H9 (cell line): ENCODE measurements around the gene KCNA2. TPM values are rescaled to one million over a fixed set of nuclear protein-coding genes. Genes with fewer than 3 reads are reported as not detected.

Source experiments
- DNase-seq: peaks from one replicate; pipeline ENCODE4 v3.0.0-alpha.2; 2017
- H2AFZ ChIP-seq: one replicate; pipeline ENCODE4 v1.6.1; 2013; ENCODE audit warnings: mild to moderate bottlenecking, low read length, control low read depth, moderate library complexity
- H2AK5ac ChIP-seq: 2 replicates; pipeline ENCODE4 v1.6.1; 2013; ENCODE audit warnings: low read length, control low read depth, mixed read lengths; ENCODE audit not compliant: insufficient read length
- H2BK120ac ChIP-seq: one replicate; pipeline ENCODE4 v1.6.1; 2013; ENCODE audit warnings: low read depth, mild to moderate bottlenecking, low read length, control low read depth, inconsistent platforms; ENCODE audit not compliant: poor library complexity, severe bottlenecking
- H2BK12ac ChIP-seq: 2 replicates; pipeline ENCODE4 v1.6.1; 2013; ENCODE audit warnings: low read length, control low read depth, mixed read lengths, low read depth; ENCODE audit not compliant: insufficient read length
- H2BK15ac ChIP-seq: 2 replicates; pipeline ENCODE4 v1.6.1; 2013; ENCODE audit warnings: low read depth, low read length, control low read depth
- H2BK20ac ChIP-seq: one replicate; pipeline ENCODE4 v1.6.1; 2013; ENCODE audit warnings: low read depth, mild to moderate bottlenecking, low read length, control low read depth, inconsistent platforms; ENCODE audit not compliant: poor library complexity, severe bottlenecking
- H2BK5ac ChIP-seq: 2 replicates; pipeline ENCODE4 v1.6.1; 2013; ENCODE audit warnings: low read length, control low read depth, mixed read lengths; ENCODE audit not compliant: insufficient read length
- H3K14ac ChIP-seq: 2 replicates; pipeline ENCODE4 v1.6.1; 2013; ENCODE audit warnings: low read length, control low read depth; ENCODE audit not compliant: insufficient read depth
- H3K18ac ChIP-seq: 2 replicates; pipeline ENCODE4 v1.6.1; 2013; ENCODE audit warnings: low read depth, mild to moderate bottlenecking, mixed read lengths, low read length, control low read depth; ENCODE audit not compliant: insufficient read length
- H3K23ac ChIP-seq: 2 replicates; pipeline ENCODE4 v1.6.1; 2013; ENCODE audit warnings: low read length, control low read depth, mixed read lengths, low read depth; ENCODE audit not compliant: insufficient read length
- H3K23me2 ChIP-seq: 2 replicates; pipeline ENCODE4 v1.6.1; 2013; ENCODE audit warnings: low read depth, mild to moderate bottlenecking, mixed read lengths, low read length, control low read depth; ENCODE audit not compliant: insufficient read length, poor library complexity, severe bottlenecking
- H3K27ac ChIP-seq: 2 replicates; pipeline ENCODE4 v1.5.1; 2013; ENCODE audit warnings: low read length, control low read depth, mixed read lengths, low read depth; ENCODE audit not compliant: insufficient read length
- H3K27me3 ChIP-seq: 2 replicates; pipeline ENCODE4 v1.6.1; 2013; ENCODE audit warnings: low read length, control low read depth, inconsistent platforms; ENCODE audit not compliant: insufficient read depth
- H3K4ac ChIP-seq: 2 replicates; pipeline ENCODE4 v1.6.1; 2013; ENCODE audit warnings: low read depth, mild to moderate bottlenecking, control low read depth, inconsistent platforms, low read length, moderate library complexity
- H3K4me1 ChIP-seq: 2 replicates; pipeline ENCODE4 v1.6.1; 2013; ENCODE audit warnings: low read length, control low read depth, inconsistent platforms; ENCODE audit not compliant: insufficient read depth
- H3K4me2 ChIP-seq: 2 replicates; pipeline ENCODE4 v1.6.1; 2013; ENCODE audit warnings: low read length, control low read depth, mixed read lengths; ENCODE audit not compliant: insufficient read length, insufficient read depth
- H3K56ac ChIP-seq: 2 replicates; pipeline ENCODE4 v1.6.1; 2013; ENCODE audit warnings: low read depth, mild to moderate bottlenecking, mixed read lengths, low read length, control low read depth; ENCODE audit not compliant: insufficient read length
- H3K79me1 ChIP-seq: 2 replicates; pipeline ENCODE4 v1.6.1; 2013; ENCODE audit warnings: low read depth, mild to moderate bottlenecking, moderate library complexity, low read length, control low read depth, inconsistent platforms; ENCODE audit not compliant: insufficient read depth, poor library complexity, severe bottlenecking
- H3K79me2 ChIP-seq: 2 replicates; pipeline ENCODE4 v1.6.1; 2013; ENCODE audit warnings: low read length, control low read depth, inconsistent platforms; ENCODE audit not compliant: insufficient read depth
- H3K9ac ChIP-seq: 2 replicates; pipeline ENCODE4 v1.6.1; 2013; ENCODE audit warnings: low read length, control low read depth, mixed read lengths; ENCODE audit not compliant: insufficient read length; ENCODE audit errors: extremely low read depth
- H3K9me3 ChIP-seq: one replicate; pipeline ENCODE4 v1.6.1; 2013; ENCODE audit warnings: low read depth, low read length, inconsistent platforms; ENCODE audit not compliant: control insufficient read depth
- H3T11ph ChIP-seq: one replicate; pipeline ENCODE4 v1.6.1; 2013; ENCODE audit warnings: mild to moderate bottlenecking, low read length, control low read depth, inconsistent platforms
- H4K20me1 ChIP-seq: one replicate; pipeline ENCODE4 v1.6.1; 2013; ENCODE audit not compliant: control insufficient read depth, insufficient read length, insufficient read depth
- H4K5ac ChIP-seq: 2 replicates; pipeline ENCODE4 v1.6.1; 2013; ENCODE audit warnings: low read depth, mild to moderate bottlenecking, mixed read lengths, low read length, control low read depth; ENCODE audit not compliant: insufficient read length
- H4K8ac ChIP-seq: replicated peaks from 2 replicates; pipeline ENCODE4 v1.6.1; 2013; ENCODE audit warnings: low read length, control low read depth, mixed read lengths, low read depth; ENCODE audit not compliant: insufficient read length
- H4K91ac ChIP-seq: 2 replicates; pipeline ENCODE4 v1.6.1; 2013; ENCODE audit warnings: low read depth, mild to moderate bottlenecking, moderate library complexity, mixed read lengths, low read length, control low read depth; ENCODE audit not compliant: insufficient read length
- H3K27ac Mint-ChIP-seq, 3 experiments: 2 replicates in 2 of 3; 3 replicates in 1 of 3; pipeline ENCODE4 v1.8.0; 2020 to 2021; ENCODE audit warnings: mixed read lengths in 3 of 3, mild to moderate bottlenecking in 1 of 3, moderate library complexity in 1 of 3
- H3K27me3 Mint-ChIP-seq: 2 replicates; pipeline ENCODE4 v1.8.0; 2021; ENCODE audit warnings: low read depth, mild to moderate bottlenecking, moderate library complexity, mixed read lengths
- H3K36me3 Mint-ChIP-seq, 3 experiments: 2 replicates in 2 of 3; 3 replicates in 1 of 3; pipeline ENCODE4 v1.8.0; 2020 to 2021; ENCODE audit warnings: low read depth in 3 of 3, mixed read lengths in 3 of 3; ENCODE audit not compliant: insufficient read depth in 1 of 3
- H3K4me1 Mint-ChIP-seq, 2 experiments: 2 replicates each; pipeline ENCODE4 v1.8.0; 2020; ENCODE audit warnings: mixed read lengths in 2 of 2
- H3K4me3 Mint-ChIP-seq, 2 experiments: 2 replicates in 1 of 2; 3 replicates in 1 of 2; pipeline ENCODE4 v1.8.0; 2020 to 2021; ENCODE audit warnings: mild to moderate bottlenecking in 2 of 2, mixed read lengths in 2 of 2, moderate library complexity in 1 of 2
- H3K9me3 Mint-ChIP-seq, 2 experiments: 2 replicates in 1 of 2; 3 replicates in 1 of 2; pipeline ENCODE4 v1.8.0; 2020; ENCODE audit warnings: mild to moderate bottlenecking in 2 of 2, mixed read lengths in 2 of 2, moderate library complexity in 1 of 2
- WGBS: extraction: QIAGEN DNeasy Blood & Tissue Kit; methylation state at CpG from one replicate; pipeline ENCODE4 v1.1.7; 2013; ENCODE audit warnings: missing lambda C conversion rate, low lambda C conversion rate, mixed read lengths; ENCODE audit not compliant: insufficient read length; ENCODE audit errors: extremely low coverage; 5-methylcytosine and 5-hydroxymethylcytosine counted together
- total RNA-seq: library from RNA; stranded (reverse); gene quantifications from 2 replicates; pipeline ENCODE4 v1.2.1, GENCODE V29; 2021
- TF ChIP-seq, protein P1 (sequence below): fragments of 200-600 bp; sonication (generic); conservative IDR thresholded peaks from 3 replicates; pipeline ENCODE4 v1.8.0; 2021; ENCODE audit warnings: antibody characterized with exemption, mild to moderate bottlenecking

The KCNA2 gene
- total RNA-seq, 1 experiment from 2014 or later = 0.33 TPM

DNA sequence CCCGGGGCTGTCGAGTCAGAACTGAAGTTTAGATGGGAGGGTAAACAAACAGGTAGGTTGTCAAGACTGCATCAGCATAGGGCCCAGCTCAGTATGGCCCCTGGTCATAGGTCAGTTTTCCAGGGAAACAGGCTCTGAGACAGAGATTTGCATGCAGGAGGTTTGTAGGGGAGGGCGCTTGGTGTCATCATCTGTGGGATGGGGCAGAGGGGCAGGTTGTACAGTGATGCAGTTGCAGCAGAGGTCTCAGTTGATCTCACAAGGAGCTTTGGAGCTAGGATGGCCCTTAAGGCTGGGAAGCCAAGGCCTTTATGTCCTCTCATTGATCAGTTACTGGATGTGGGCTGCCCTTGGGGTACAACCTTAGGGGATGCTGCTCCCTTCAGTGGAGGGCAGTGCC, 48.7 kb downstream of the KCNA2 start:
- Histone ChIP-seq H3K9ac (no peak overlapping the region), H3K4me1 (no peaks in the 10 kb centered on the region), H4K5ac (no peak overlapping the region), H3K23ac (no peak overlapping the region), H2BK20ac (no peak overlapping the region), H3K79me2 (no peaks in the 10 kb centered on the region), H4K20me1 (no peaks in the 10 kb centered on the region), H3T11ph (no peak overlapping the region), H3K18ac (no peak overlapping the region), H4K8ac (no peak overlapping the region), H3K14ac (no peak overlapping the region), H3K79me1 (no peaks in the 10 kb centered on the region), H3K9me3 (no peaks in the 10 kb centered on the region), H2BK15ac (no peak overlapping the region), H3K56ac (no peak overlapping the region), H2AK5ac (no peak overlapping the region), H3K23me2 (peaks cover 8% of the 10 kb centered on the region), H2AFZ (no peak overlapping the region), H2BK120ac (no peak overlapping the region), H3K27ac (no peak overlapping the region), H2BK5ac (no peak overlapping the region), H3K27me3 (peaks cover 7% of the 10 kb centered on the region; the same call in 1 of the 2 replicates), H4K91ac (no peak overlapping the region), H3K4me2 (no peak overlapping the region), H2BK12ac (no peak overlapping the region), H3K4ac (no peak overlapping the region)
- no peaks in the 10 kb centered on the region for H3K9me3 Mint-ChIP-seq
- no peak overlapping the region for H3K4me3 Mint-ChIP-seq
- H3K27me3 Mint-ChIP-seq = peaks cover 92% of the 10 kb centered on the region
- no peak overlapping the region for H3K27ac Mint-ChIP-seq
- TF ChIP-seq, protein P1, sequence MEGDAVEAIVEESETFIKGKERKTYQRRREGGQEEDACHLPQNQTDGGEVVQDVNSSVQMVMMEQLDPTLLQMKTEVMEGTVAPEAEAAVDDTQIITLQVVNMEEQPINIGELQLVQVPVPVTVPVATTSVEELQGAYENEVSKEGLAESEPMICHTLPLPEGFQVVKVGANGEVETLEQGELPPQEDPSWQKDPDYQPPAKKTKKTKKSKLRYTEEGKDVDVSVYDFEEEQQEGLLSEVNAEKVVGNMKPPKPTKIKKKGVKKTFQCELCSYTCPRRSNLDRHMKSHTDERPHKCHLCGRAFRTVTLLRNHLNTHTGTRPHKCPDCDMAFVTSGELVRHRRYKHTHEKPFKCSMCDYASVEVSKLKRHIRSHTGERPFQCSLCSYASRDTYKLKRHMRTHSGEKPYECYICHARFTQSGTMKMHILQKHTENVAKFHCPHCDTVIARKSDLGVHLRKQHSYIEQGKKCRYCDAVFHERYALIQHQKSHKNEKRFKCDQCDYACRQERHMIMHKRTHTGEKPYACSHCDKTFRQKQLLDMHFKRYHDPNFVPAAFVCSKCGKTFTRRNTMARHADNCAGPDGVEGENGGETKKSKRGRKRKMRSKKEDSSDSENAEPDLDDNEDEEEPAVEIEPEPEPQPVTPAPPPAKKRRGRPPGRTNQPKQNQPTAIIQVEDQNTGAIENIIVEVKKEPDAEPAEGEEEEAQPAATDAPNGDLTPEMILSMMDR = no peak
- no CpG with 5 or more reads among the region's 3 CpGs for WGBS
- peak; percentile 9 for DNase-seq
- no peaks in the 10 kb centered on the region for H3K36me3 Mint-ChIP-seq
- H3K4me1 Mint-ChIP-seq = peaks cover 9 to 10% of the 10 kb centered on the region in 2 experiments
